Retina (tissue), 1 donor: Measurements from ENCODE around the gene AKAP14.
"Not testable (repeated sequence)": the region's sequence is repeated elsewhere in the genome, so short reads cannot be mapped to it uniquely, and the experiment has no call there.

ENCODE experiments used
- DNase-seq: peaks from one replicate; pipeline ENCODE4 v3.0.0-alpha.2; 2016

AKAP14 gene

DNA sequence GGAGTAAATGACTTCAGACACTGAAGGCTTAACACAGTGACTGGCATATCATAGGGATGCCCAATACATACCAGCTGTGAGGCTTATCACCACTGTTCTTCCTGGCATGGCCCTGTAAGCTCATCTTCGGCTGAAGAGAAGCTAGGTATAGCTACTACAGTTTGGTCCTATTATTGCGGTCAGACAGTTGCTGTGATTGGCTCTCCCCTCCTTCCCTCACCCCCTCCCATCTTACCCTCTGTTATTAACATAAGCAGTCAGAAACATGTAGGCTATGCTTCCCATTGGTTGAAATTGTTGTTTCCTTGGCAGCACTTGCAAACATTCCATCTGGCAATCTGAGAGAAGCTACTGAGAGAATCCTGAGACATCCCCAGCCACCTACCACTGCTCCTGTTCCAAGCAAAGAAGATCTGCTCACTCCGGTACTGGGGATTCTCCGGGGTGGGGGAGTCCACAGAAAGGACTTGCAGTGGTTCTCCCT, at the start of gene AKAP14:
Gene AKAP14 (plus strand): TSS at position 51 of the 484 bp plus-strand sequence. CDS start 7,331 bp downstream, outside the sequence.
- DNase-seq: no peak

DNA sequence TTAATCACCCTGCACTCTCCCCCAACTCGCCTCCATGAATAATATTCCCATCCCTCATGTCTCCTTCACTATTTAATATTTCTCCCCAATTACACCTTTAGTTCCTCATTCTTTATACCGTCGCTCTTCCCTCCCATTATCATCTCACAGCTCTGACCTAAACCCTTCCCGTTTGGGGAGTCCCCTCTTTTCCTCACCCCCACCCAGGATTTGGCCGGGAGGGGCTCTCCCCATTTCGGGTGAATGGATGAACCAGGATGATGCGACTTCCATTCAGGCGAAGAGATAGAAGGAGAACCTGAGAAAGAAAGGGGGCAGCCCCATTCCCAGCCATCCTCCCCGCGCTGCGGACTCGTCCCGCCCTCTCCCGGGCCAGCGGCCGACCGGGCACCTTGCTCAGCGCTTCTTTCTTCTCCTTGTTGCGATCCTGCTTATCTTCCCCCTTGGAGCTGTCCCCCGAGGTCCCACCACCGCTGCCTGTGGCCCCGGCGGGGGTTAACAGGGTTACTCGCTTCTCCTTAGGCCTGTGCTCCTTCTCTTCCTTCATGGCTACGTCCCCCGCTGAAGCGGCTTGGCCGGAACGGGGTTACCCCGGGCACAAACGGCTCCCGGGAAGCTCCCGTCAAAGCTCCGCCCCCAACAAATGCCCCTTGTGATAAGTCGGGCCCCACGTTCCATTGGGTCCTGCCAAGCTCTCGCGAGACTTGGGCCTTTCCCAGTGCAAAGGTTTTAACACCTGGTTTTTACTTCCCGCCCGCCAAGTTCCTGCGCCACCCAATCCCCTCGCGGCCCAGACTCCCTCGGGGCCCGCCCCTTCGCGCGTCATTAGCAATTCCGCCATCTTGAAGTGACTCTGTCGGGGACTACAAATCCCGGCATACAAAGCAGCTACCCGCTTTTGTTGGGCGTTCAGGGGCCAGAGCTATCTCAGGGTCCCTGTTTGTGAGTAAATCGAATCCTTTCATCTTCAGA, 43.0 kb upstream of the AKAP14 start, which contains the start of gene UPF3B:
Gene UPF3B (minus strand): TSS at position 582 of the 972 bp plus-strand sequence. CDS start 35 bp downstream, at position 547.
- peak; percentile 91 for DNase-seq

DNA sequence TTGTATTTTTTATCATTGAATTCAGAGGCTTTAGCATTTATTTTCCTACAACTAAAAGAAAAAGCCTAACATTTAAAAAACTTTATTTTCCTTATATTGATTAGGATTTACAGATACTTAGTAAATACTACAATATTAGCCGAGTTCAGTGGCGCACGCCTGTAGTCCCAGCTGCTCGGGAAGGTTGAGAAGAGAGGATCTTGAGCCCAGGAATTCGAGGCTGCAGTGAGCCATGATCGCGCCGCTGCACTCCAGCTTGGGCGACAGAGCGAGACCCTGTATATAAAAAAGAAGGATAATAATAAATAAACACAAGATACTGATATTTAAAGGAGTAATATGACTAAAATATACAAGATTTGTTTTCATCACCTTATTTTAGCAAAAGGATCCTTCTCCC, 42.2 kb upstream of the AKAP14 start:
- no peak for DNase-seq

DNA sequence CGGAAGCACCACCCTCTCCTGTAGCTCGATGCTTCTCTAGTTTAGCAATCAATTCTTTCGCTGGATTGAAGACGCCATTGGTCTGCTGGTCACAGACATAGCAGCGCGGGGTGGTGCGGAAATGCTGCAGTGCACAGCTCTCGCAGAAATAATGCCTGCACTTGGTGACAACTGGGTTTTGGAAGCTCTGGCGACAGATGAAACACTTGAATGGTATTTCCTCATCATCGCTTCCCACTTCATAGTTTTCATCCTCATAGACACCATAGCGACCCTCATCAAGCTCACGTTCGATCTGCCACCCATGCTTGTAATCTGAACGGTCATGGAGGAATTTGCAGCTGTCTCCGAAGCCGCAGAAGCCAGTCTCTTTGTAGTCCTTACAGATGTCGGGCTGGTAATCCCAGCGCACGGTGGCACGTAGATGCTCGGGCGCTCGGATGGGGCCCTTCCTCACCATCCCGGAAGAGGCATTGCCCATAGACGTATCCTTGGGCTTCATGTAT, 25.0 kb upstream of the AKAP14 start:
- DNase-seq: peak; percentile 64

DNA sequence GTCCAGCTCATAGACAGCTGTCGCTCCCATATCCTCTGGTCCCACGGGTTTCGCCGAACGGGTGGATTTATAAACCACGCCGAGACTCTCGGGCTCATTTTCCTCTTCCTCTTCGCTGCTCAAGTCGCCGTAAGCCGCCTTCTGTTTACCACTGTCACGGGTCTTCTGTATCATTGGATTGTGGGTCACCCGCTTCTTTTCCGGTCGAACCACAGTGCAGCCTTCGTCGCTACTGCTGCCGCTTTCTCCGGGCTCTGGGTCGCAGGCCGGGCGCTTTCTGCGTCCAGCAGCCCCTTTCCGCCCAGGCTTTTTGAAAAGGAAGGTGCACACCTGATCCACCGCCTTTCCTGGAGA, 24.5 kb upstream of the AKAP14 start:
- no peak for DNase-seq

DNA sequence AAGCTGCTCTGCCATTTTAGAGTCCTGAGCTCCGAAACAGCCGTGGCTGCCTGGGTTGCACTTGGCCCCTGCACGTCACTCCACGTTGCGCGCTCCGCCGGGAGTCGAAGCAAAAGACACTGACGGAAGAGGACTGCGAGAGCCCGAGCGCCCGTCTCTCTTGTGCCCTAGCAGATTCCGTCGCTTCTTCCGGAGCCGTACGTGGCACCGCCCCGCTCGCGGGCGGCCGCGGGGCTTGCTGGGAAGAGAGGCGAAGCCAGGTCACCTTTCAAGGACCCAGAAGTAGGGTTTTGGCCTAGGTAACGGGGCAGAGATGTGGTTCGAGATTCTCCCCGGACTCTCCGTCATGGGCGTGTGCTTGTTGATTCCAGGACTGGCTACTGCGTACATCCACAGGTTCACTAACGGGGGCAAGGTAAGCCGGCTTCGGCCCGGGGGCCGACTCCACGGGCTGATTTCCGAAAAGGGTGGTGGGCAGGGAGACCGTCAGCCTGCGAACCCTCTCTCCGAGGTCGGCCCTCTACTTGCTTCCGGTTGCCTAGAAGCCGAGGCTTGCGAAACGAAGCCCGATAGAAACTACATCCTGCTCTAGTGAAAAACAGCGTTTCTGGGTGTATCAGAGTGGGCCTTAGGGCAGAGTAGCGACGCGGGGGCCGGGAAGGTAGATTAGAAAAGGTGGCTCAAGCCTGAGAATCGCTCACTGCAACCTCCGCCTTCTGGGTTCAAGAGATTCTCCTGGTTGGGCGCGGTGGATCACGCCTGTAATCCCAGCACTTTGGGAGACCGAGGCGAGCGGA, 23.9 kb upstream of the AKAP14 start, which contains the start of the genes NDUFA1 and RNF113A:
Gene NDUFA1 (plus strand): TSS at position 234 of the 797 bp plus-strand sequence. CDS start 80 bp downstream, at position 314.
Gene RNF113A (minus strand): TSS at position 135 of the 797 bp plus-strand sequence. CDS start 120 bp downstream, at position 15.
- peak; percentile 90 for DNase-seq

DNA sequence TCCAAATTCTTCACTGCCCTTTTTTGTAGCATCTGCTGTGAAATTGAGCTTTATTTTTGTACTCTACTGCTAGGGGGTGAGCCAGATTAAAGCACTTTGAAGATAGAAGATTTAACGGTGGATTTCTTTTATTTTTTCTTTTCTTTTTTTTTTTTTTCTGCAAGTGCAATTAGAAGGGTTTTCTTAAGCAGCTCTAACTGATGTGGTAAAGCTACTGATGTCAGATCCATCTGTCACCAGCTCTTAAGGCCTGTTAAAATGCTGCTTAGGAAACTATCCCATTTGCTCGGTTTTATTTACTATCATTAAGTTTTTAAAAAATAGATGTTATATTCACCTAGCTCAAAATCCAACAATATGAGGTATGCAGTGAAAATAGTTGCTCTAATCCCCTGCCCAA, 17.0 kb upstream of the AKAP14 start:
- DNase-seq: no peak

DNA sequence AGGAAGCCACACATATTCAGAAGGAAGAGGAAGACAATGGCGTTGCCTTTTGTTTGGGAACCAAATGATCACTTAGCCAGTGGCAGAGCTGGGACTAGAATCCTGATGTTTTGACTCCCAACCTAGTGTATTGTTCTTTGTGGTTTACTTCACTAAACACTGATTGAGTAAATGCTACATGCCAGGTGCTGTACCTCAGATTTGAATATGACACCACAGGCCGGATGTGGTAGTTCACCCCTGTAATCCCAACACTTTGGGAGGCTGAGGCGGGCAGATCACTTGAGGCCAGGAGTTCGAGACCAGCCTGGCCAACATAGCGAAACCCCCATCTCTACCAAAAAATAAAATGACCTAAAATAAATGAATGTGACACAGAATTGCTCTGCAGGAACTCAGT, 15.6 kb upstream of the AKAP14 start:
- no peak for DNase-seq

DNA sequence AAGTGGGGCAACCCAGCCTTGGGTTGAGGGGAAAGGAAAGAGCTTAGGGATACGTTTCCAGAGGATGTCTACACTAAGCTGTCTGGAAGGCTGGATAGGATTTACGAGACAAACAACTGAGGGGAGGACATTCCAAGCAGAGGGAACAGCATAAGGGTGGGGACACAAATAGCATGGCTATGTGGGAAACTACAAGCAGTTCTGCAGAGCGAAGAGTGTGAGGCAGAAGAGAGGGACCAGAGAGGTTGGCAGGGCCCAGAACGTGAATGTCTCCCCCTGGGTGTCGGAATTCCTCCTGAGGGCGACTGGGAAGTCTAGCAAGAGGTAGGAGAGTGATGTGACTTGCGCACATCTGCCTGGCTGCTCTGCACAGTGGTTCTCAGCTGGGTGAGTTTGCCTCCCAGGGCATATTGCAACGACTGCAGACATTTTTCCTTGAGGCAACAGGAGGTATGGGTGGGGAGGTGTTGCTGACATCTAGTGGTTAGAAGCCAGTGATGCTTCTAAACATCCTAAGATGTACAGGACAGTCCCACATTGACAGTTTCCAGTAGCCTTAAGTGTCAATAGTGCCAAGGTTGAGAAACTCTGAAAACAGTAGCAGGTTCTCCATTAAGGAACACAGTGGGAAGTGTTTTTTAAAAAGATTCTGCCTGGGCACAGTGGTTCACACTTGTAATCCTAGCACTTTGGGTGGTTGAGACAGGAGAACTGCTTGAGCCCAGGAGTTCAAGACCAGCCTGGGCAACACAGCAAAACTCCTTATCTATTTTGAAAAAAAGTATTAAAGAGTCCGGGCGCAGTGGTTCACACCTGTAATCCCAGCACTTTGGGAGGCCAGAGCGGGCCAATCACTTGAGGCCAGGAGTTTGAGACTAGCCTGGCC, 14.9 kb upstream of the AKAP14 start:
- peak; percentile 33 for DNase-seq

DNA sequence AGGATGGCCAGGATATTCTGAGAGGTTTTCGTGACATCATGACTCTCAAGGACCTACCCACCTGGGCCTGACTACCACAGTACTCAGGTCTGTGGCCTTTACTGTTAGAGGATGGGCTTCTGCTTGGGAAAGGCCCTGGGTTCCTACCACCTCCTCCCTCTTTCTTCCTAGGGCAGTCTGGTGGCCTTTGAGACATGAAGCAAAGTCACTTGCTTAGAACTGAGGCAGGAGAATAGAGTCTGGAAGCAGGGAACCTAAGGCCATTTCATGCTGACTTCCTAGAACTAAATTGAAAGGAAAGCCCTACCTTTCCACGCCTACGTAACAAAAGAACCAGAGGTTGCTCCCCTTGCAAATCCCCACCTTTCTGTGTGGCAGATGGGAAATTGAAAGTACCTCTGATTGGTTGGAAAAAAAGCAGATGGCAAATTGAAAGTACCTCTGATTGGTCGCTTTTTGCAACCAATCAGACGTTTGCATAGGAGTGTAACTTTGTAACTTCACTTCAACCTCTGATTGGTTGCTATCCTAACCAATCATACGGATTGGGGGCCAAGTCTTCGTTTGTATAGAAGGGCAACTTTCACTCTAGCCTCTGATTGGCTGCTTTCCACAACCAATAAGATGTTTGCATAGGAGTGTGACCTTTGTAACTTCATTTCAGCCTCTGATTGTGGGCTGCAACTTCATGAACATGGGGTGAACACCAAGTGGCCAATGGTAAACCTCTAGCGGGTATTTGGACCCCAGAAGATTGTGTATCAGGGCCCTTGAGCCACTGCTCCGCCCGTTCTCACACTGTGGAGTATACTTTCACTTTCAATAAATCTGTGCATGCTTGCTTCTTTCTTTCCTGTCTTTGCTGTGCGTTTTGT, 9.9 kb upstream of the AKAP14 start:
- no peak for DNase-seq

DNA sequence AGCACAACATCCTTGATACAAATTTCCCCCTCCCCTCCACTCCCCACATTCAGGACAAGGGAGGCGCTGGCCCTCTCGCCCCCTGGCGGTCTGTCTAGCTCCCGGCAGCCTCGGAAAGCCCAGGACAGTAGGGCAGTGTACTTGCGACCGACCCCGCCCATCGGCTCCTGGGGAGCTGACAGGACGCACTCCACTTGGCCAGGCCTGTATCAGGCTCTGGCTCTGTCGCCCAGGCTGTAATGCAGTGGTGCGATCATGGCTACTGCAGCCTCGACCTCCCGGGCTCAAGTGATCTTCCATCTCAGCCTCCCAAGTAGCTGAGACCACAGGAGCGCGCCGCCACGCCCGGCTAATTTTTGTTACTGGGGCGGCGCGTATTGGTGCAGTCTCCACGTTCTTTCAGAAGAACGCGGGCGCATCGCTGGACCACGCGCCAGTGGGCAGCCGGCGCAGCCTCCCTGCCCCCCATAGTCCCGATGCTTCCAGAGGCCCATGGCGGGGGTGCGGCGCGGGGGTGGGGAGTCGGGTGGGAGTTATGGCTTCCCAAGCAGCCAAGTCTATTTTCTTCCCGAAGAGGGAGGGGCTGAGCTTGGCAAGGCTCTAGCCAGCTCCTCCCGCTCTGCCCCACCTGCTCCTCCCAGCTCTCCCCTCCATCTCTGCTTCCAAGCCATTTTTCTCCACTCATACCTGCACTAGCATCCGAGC, 7.8 kb upstream of the AKAP14 start:
- DNase-seq: peak; percentile 61

DNA sequence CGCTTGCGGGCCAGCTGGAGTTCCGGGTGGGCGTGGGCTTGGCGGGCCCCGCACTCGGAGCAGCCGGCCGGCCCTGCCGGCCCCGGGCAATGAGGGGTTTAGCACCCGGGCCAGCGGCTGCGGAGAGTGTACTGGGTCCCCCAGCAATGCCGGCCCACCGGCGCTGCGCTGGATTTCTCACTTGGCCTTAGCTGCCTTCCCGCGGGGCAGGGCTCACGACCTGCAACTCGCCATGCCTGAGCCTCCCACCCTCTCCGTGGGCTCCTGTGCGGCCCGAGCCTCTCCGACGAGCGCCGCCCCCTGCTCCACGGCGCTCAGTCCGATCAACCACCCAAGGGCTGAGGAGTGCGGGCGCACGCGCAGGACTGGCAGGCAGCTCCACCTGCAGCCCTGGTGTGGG, 5.1 kb upstream of the AKAP14 start:
- DNase-seq: not testable (repeated sequence)

DNA sequence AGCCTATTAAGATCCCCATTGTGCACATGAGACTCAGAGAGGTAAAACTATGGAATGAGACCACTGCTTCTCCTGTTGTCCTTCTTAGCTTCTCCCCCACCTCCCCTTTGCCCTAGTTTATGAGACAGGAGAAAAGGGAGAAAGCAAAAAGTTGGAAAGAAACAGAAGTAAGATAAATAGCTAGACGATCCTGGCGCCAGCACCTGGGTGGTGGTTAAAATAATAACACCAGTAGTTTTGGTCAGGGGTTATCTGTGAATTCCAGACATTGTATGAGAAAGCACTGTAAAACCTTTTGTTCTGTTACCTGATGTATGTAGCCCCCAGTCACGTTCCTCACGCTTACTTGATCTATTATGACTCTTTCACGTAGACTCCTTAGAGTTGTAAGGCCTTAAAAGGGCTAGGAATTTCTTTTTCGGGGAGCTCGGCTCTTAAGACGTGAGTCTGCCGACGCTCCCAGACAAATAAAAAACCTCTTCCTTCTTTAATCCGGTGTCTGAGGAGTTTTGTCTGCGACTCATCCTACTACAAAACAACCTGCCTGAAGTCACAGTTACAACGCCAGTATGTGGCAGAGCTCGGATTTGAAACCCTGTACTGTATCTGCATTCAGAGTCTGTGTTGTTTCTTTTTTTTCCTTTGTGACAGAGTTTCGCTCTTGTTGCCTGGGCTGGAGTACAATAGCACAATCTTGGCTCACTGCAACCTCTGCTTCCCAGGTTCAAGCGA, 3.6 kb upstream of the AKAP14 start:
- not testable (repeated sequence) for DNase-seq

DNA sequence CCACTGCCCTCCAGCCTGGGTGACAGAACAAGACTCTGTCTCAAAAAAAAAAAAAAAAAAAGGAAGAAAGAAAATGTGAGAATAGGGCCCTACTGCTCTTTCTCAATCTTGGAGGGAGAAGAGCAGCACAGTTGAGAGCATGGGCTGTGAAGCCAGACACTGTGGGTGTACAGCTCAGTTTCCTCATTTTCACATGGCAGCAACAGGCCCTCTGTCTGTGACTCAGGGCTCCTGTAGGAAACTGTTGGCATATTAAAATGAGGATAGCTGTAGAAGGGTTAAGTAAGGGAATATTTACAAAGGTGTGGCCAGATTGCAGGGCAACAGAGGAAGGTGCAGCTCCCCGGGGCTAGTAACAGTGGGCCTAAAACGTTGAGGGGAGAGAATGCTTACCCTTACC, 3.4 kb downstream of the AKAP14 start:
- no peak for DNase-seq

DNA sequence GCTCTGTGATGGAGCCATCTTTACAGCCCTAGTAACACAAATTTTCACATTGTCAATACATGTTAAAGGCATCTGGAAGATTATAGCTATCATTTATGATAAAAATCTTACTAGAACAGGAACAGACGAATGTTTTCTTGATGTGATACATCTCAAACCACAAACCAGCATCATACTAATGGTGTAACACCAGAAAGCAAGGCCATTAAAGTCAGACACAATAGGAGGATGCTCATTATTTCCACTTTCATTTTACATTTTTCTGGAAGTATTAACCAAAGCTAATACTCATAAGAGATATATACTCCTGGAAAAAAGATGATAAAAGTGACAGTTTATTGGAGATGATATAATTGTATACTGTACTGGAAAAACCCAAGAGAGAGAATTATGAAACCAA, 5.3 kb downstream of the AKAP14 start:
- no peak for DNase-seq

DNA sequence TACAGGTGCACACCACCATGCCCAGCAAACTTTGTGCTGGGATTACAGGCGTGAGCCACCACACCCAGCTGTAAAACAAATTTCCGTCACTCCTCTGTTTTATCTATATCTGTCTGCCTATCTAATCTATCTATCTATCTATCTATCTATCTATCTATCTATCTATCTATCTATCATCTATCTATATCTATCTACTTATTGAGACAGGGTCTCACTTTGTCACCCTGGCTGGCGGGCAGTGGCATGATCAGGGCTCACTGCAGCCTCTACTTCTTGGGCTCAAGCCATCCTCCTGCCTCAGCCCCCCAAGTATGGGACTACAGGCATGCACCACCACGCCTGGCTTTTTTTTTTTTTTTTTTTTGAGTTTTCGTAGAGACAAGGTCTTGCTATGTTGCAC, 20.6 kb downstream of the AKAP14 start:
- DNase-seq: no peak

DNA sequence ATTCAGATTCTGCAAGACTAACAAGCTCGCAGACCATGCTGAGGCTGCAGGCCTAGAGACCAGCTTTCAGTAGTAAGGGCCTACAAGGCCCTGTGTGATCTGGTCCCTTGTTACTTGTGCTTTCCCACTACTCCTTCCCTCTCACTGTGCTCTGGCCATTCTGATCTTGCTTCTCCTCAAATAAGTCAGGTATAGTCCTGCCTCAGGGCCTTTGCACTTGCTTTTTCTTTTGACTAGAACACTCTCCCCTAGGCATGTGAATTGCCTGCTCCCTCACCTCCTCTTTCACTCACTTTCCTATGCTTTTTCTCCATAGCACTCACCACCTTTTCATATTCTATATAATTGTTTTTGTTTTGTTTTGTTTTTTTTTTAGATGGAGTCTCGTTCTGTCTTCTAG, 22.2 kb downstream of the AKAP14 start:
- DNase-seq: no peak

DNA sequence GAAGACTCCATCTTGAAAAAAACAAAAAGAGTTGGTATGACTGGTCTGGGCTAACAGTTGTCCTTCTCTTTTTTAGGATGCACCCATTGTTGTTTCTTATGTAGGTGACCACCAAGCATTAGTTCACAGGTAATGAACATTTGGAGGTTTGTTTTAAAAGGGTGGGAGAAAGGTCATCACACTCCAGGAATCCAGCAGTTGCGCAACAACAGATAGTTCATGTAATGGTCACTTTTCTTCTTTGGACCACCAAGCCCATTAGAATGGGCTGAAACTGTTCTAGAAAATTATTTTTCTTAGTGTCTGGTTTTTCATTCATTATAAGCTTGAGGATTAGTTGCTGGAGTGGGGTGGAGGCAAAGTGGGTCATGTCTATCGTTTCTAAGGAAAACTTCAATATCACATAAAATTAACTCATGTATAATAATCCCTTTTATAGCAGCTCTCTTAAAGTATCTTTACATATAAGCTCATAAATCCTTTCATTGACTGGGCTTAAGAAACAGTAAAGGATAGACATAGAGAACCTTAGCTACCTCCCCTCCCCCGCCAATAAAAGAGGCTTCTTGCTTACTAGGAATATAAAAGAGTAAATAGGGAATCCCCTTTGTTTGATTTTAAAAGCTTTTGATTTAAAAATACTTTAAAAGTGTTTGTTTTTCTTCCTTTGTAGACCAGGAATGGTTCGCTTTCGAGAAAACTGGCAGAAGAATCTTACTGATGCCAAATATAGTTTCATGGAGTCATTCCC, 24.3 kb downstream of the AKAP14 start:
- no peak for DNase-seq

DNA sequence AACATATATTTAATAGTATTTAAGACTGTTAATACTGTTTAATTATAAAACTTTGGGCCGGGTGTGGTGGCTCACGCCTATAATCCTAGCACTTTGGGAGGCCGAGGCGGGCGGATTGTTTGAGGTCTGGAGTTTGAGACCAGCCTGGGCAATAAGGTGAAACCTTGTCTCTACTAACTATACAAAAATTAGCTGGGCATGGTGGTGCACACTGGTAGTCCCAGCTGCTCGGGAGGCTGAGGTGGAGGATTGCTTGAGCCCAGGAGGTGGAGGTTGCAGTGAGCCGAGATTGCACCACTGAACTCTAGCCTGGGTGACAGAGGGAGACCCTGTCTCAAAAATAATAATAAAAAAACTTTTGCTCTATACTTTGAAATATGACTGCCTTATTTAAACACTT, 26.7 kb downstream of the AKAP14 start:
- not testable (repeated sequence) for DNase-seq
